HEK293 (cell line): ENCODE data around the gene KLHL10.
A peak's percentile ranks its signal among the peaks of the same experiment; 100 is the strongest.

Source experiments
- ATF2 ChIP-seq: fragments of 450-650 bp; formaldehyde crosslinking; IDR thresholded peaks from 2 replicates; pipeline ENCODE4 v1.5.1; 2016; ENCODE audit warnings: missing biosample characterization, missing genetic modification characterization, low read depth
- PATZ1 ChIP-seq: fragments of 450-650 bp; formaldehyde crosslinking; IDR thresholded peaks from 2 replicates; pipeline ENCODE4 v1.5.1; 2016; ENCODE audit warnings: missing biosample characterization, missing genetic modification characterization
- REPIN1 ChIP-seq: fragments of 450-650 bp; formaldehyde crosslinking; IDR thresholded peaks from 2 replicates; pipeline ENCODE4 v1.5.1; 2017; ENCODE audit warnings: missing biosample characterization, missing genetic modification characterization, low read depth
- SALL2 ChIP-seq: fragments of 450-650 bp; formaldehyde crosslinking; IDR thresholded peaks from 2 replicates; pipeline ENCODE4 v1.5.0; 2017; ENCODE audit warnings: missing biosample characterization, mild to moderate bottlenecking, missing genetic modification characterization, borderline replicate concordance
- SETDB1 ChIP-seq: IDR thresholded peaks from one replicate; pipeline ENCODE4 v1.6.1; 2017; ENCODE audit warnings: mild to moderate bottlenecking, low read length, moderate library complexity, mixed read lengths; ENCODE audit not compliant: insufficient read length
- SP7 ChIP-seq: fragments of 450-650 bp; formaldehyde crosslinking; IDR thresholded peaks from 2 replicates; pipeline ENCODE4 v1.5.1; 2016; ENCODE audit warnings: missing biosample characterization, missing genetic modification characterization
- ZBTB44 ChIP-seq: fragments of 450-650 bp; IDR thresholded peaks from 2 replicates; pipeline ENCODE4 v1.5.1; 2018; ENCODE audit warnings: missing biosample characterization, mild to moderate bottlenecking, missing genetic modification characterization
- ZNF112 ChIP-seq: fragments of 450-650 bp; formaldehyde crosslinking; IDR thresholded peaks from 2 replicates; pipeline ENCODE4 v1.5.0; 2017; ENCODE audit warnings: missing biosample characterization, missing genetic modification characterization
- ZNF148 ChIP-seq: fragments of 450-650 bp; formaldehyde crosslinking; IDR thresholded peaks from 2 replicates; pipeline ENCODE4 v1.5.0; 2017; ENCODE audit warnings: missing biosample characterization, missing genetic modification characterization, borderline replicate concordance
- ZNF184 ChIP-seq: fragments of 450-650 bp; IDR thresholded peaks from 2 replicates; pipeline ENCODE4 v1.5.1; 2018; ENCODE audit warnings: missing biosample characterization, mild to moderate bottlenecking, missing genetic modification characterization
- ZNF202 ChIP-seq: fragments of 450-650 bp; formaldehyde crosslinking; IDR thresholded peaks from 2 replicates; pipeline ENCODE4 v1.5.1; 2016; ENCODE audit warnings: missing biosample characterization, missing genetic modification characterization, borderline replicate concordance
- ZNF214 ChIP-seq: fragments of 450-650 bp; formaldehyde crosslinking; IDR thresholded peaks from 2 replicates; pipeline ENCODE4 v1.5.1; 2017; ENCODE audit warnings: missing biosample characterization, mild to moderate bottlenecking, missing genetic modification characterization, borderline replicate concordance
- ZNF221 ChIP-seq: fragments of 450-650 bp; formaldehyde crosslinking; IDR thresholded peaks from 2 replicates; pipeline ENCODE4 v1.5.1; 2017; ENCODE audit warnings: missing biosample characterization, missing genetic modification characterization, borderline replicate concordance
- ZNF23 ChIP-seq: fragments of 450-650 bp; formaldehyde crosslinking; IDR thresholded peaks from 2 replicates; pipeline ENCODE4 v1.5.1; 2016; ENCODE audit warnings: missing biosample characterization, missing genetic modification characterization, borderline replicate concordance
- ZNF280C ChIP-seq: fragments of 450-650 bp; formaldehyde crosslinking; IDR thresholded peaks from 2 replicates; pipeline ENCODE4 v1.5.1; 2016; ENCODE audit warnings: missing biosample characterization, missing genetic modification characterization
- ZNF341 ChIP-seq: fragments of 450-650 bp; formaldehyde crosslinking; IDR thresholded peaks from 2 replicates; pipeline ENCODE4; 2016; ENCODE audit warnings: low read depth, missing biosample characterization, missing genetic modification characterization
- ZNF354C ChIP-seq: fragments of 450-650 bp; formaldehyde crosslinking; IDR thresholded peaks from 2 replicates; pipeline ENCODE4 v1.5.1; 2016; ENCODE audit warnings: missing biosample characterization, missing genetic modification characterization, low read depth, borderline replicate concordance
- ZNF362 ChIP-seq: fragments of 450-650 bp; formaldehyde crosslinking; IDR thresholded peaks from 2 replicates; pipeline ENCODE4 v1.5.1; 2016; ENCODE audit warnings: missing biosample characterization, missing genetic modification characterization
- ZNF521 ChIP-seq: fragments of 450-650 bp; formaldehyde crosslinking; IDR thresholded peaks from 2 replicates; pipeline ENCODE4 v1.5.1; 2017; ENCODE audit warnings: missing biosample characterization, mild to moderate bottlenecking, missing genetic modification characterization
- ZNF548 ChIP-seq: fragments of 450-650 bp; formaldehyde crosslinking; IDR thresholded peaks from 2 replicates; pipeline ENCODE4 v1.5.1; 2016; ENCODE audit warnings: missing biosample characterization, missing genetic modification characterization
- ZNF549 ChIP-seq: fragments of 450-650 bp; IDR thresholded peaks from 2 replicates; pipeline ENCODE4 v1.5.1; 2018; ENCODE audit warnings: missing biosample characterization, missing genetic modification characterization, mild to moderate bottlenecking, inconsistent platforms, moderate library complexity
- ZNF560 ChIP-seq: fragments of 450-650 bp; formaldehyde crosslinking; IDR thresholded peaks from 2 replicates; pipeline ENCODE4 v1.5.1; 2017; ENCODE audit warnings: missing biosample characterization, missing genetic modification characterization, borderline replicate concordance
- ZNF596 ChIP-seq: fragments of 450-650 bp; IDR thresholded peaks from 2 replicates; pipeline ENCODE4 v1.5.0; 2018; ENCODE audit warnings: missing biosample characterization, mild to moderate bottlenecking, missing genetic modification characterization, moderate library complexity
- ZNF645 ChIP-seq: fragments of 450-650 bp; formaldehyde crosslinking; IDR thresholded peaks from 2 replicates; pipeline ENCODE4; 2016; ENCODE audit warnings: missing biosample characterization, missing genetic modification characterization
- ZSCAN16 ChIP-seq: fragments of 450-650 bp; formaldehyde crosslinking; IDR thresholded peaks from 2 replicates; pipeline ENCODE4 v1.5.1; 2016; ENCODE audit warnings: missing biosample characterization, missing genetic modification characterization

The KLHL10 gene

GRCh38 chr17:41812381-41813151, 25.1 kb upstream of the KLHL10 start, which contains the start of gene FKBP10 (continued):
- TF ChIP-seq ZNF23 (tag by site-specific recombination) (no peak), ZNF221 (no peak), ZNF354C (tag by site-specific recombination) (no peak), PATZ1 (tag by site-specific recombination) (peak; percentile 86), ZNF362 (tag by site-specific recombination) (peak; percentile 98), ZNF280C (tag by site-specific recombination) (no peak), ZNF148 (tag by site-specific recombination) (no peak), ZNF596 (tag by site-specific recombination) (no peak), ZSCAN16 (no peak), ZNF521 (tag by site-specific recombination) (no peak), ZNF560 (tag by site-specific recombination) (no peak), SALL2 (tag by site-specific recombination) (no peak), ZNF341 (tag by site-specific recombination) (peak; percentile 80), ZNF112 (tag by site-specific recombination) (no peak), ZNF202 (no peak), ZBTB44 (0 out of 2 replicates have a peak, but pooled peaks have one; percentile 2), ZNF184 (tag by site-specific recombination) (no peak), SETDB1 (no peak), SP7 (tag by site-specific recombination) (peak; percentile 29; the same call in 1 of the 2 replicates), ZNF214 (tag by site-specific recombination) (no peak), REPIN1 (no peak), ZNF549 (no peak), ATF2 (tag by site-specific recombination) (no peak), ZNF645 (tag by site-specific recombination) (no peak), ZNF548 (tag by site-specific recombination) (no peak)
